ENCODE data around the gene IL9. TPM values are rescaled to one million over a fixed set of nuclear protein-coding genes. Genes with fewer than 3 reads are reported as not detected.

Gene IL9
- total RNA-seq, 2 donors from 2014 or later = not detected

GRCh38 chr5:135891791-135892190, 3.9 kb downstream of the IL9 start:
- DNase-seq (ENCODE audit: low spot score) (no peak), ATAC-seq (ENCODE audit: insufficient number of reproducible peaks, low FRiP score, low read depth) (no peak)
- no peak overlapping the region for H3K4me3 ChIP-seq
- H3K4me1 ChIP-seq (ENCODE audit: control insufficient read depth in 1 of 2, low read depth in 2 of 2) = no peaks in the 10 kb centered on the region
- H3K27me3 ChIP-seq (replicated peaks; ENCODE audit: insufficient read depth) = no peaks in the 10 kb centered on the region
- H3K9me3 ChIP-seq = no peaks in the 10 kb centered on the region
- no peak overlapping the region for H3K27ac ChIP-seq
- H3K36me3 ChIP-seq = no peaks in the 10 kb centered on the region
- TF ChIP-seq, protein P1, sequence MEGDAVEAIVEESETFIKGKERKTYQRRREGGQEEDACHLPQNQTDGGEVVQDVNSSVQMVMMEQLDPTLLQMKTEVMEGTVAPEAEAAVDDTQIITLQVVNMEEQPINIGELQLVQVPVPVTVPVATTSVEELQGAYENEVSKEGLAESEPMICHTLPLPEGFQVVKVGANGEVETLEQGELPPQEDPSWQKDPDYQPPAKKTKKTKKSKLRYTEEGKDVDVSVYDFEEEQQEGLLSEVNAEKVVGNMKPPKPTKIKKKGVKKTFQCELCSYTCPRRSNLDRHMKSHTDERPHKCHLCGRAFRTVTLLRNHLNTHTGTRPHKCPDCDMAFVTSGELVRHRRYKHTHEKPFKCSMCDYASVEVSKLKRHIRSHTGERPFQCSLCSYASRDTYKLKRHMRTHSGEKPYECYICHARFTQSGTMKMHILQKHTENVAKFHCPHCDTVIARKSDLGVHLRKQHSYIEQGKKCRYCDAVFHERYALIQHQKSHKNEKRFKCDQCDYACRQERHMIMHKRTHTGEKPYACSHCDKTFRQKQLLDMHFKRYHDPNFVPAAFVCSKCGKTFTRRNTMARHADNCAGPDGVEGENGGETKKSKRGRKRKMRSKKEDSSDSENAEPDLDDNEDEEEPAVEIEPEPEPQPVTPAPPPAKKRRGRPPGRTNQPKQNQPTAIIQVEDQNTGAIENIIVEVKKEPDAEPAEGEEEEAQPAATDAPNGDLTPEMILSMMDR (IDR thresholded peaks at IDR 0.05) = no peak

DNA sequence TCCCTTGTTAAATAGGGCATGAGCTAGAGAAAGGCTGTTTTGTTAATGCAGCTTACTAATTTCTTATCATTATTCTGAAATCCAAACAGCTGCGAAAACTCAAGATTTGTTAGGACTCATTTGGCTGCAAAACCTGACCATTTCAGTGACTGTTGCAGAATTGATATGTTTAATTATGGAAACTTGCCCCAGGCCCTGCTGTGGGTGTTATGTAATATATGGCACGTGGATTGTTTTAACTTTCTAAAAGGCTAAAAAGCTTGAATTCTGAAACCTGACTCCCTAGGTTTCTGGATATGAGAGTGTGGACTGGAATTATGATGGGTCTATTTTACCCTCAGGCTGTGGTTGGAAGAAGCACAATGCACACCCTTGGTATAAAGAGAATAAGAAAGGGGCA, 4.4 kb downstream of the IL9 start:
- TF ChIP-seq, protein P1 (IDR thresholded peaks at IDR 0.05) = no peak
- H3K4me1 ChIP-seq (ENCODE audit: control insufficient read depth in 1 of 2, low read depth in 2 of 2) = no peaks in the 10 kb centered on the region
- H3K9me3 ChIP-seq = no peaks in the 10 kb centered on the region
- no peak for DNase-seq (ENCODE audit: low spot score)
- H3K27ac ChIP-seq = no peak overlapping the region
- ATAC-seq (ENCODE audit: insufficient number of reproducible peaks, low FRiP score, low read depth) = no peak
- H3K4me3 ChIP-seq = no peak overlapping the region
- H3K36me3 ChIP-seq = no peaks in the 10 kb centered on the region
- H3K27me3 ChIP-seq (replicated peaks; ENCODE audit: insufficient read depth) = no peaks in the 10 kb centered on the region

DNA sequence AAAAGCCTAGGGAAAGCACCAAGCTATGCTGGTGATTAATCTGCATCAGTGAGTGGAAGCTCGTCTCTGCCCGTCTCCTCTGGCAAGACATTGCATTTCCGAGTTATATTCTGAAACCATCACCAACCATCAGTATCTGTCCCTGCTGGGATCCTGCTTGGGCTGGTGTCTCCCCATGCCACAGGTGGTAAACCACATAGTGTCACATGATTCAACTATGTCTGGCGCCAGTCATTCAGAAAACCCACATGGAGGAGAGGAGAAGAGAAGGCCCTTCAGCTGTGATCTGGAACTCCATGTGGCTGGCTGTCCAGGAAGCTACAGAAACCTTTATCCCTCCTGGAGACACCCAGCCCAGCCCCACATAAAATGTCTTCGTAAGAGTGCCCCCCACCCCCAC, 4.8 kb downstream of the IL9 start:
- TF ChIP-seq, protein P1 (IDR thresholded peaks at IDR 0.05) = no peak
- H3K27me3 ChIP-seq (replicated peaks; ENCODE audit: insufficient read depth) = no peaks in the 10 kb centered on the region
- no peaks in the 10 kb centered on the region for H3K36me3 ChIP-seq
- no peaks in the 10 kb centered on the region for H3K4me1 ChIP-seq (ENCODE audit: control insufficient read depth in 1 of 2, low read depth in 2 of 2)
- H3K27ac ChIP-seq = no peak overlapping the region
- ATAC-seq (ENCODE audit: insufficient number of reproducible peaks, low FRiP score, low read depth) = no peak
- no peaks in the 10 kb centered on the region for H3K9me3 ChIP-seq
- H3K4me3 ChIP-seq = no peak overlapping the region
- no peak for DNase-seq (ENCODE audit: low spot score)

DNA sequence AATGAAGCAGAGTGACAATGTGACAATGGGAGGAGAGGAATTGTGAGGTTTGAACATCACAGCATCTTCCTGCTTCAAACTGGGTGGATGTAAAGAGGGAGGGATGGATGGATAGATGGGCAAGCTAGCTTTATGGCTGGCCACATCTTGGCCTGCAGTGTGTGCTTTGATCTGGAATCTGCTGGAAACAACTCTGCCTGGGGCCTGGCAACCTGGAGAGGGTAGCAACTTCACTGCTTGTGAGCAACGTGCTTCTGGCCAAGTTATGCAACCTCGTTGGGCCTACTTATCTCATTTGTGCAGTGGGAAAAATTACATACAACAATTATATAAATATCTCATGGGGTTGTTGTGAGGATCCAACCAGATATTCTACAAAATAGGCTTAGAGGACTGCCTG, 5.3 kb downstream of the IL9 start:
- H3K36me3 ChIP-seq = no peaks in the 10 kb centered on the region
- no peak for DNase-seq (ENCODE audit: low spot score)
- H3K9me3 ChIP-seq = no peaks in the 10 kb centered on the region
- H3K27me3 ChIP-seq (replicated peaks; ENCODE audit: insufficient read depth) = no peaks in the 10 kb centered on the region
- H3K4me1 ChIP-seq (ENCODE audit: control insufficient read depth in 1 of 2, low read depth in 2 of 2) = no peaks in the 10 kb centered on the region
- no peak for ATAC-seq (ENCODE audit: insufficient number of reproducible peaks, low FRiP score, low read depth)
- H3K27ac ChIP-seq = no peak overlapping the region
- TF ChIP-seq, protein P1 (IDR thresholded peaks at IDR 0.05) = no peak
- H3K4me3 ChIP-seq = no peak overlapping the region

DNA sequence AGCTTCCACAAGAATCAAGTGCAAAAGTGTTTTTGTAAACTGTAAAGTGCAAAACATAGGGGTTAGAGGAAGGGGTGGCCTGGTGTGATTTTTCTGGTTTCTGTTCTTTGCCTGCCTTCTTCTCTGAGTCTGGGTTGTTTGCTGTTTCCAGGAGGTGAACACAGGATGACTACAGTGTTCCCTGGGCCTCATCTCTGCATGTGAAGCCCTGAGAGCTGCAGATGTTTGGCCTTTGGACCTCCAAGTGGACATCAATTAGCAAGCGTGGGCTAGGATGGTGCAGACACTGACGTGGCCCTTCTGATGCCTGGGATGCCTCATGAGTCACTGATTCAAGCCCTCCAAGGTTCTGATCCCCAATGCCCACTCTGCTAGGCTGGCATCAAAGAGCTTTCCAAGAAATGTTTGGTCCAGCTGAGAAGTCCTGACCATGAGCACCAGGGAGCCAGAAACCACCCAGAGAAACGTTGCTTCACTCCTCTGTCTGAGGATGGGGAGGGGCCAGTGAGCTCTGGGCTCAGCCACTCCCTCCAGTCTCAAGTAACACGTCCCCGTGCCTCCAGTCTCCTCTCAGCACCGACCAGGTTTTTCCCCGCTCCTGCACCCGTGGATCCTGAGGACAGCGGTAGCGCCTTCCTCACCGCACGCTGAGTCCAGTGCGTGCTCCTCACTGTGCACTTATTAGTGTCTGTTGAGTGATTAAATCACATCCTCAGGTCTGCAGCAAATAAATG, 7.6 kb downstream of the IL9 start:
- H3K36me3 ChIP-seq = no peaks in the 10 kb centered on the region
- H3K27ac ChIP-seq = no peak overlapping the region
- H3K4me1 ChIP-seq (ENCODE audit: control insufficient read depth in 1 of 2, low read depth in 2 of 2) = no peaks in the 10 kb centered on the region
- H3K27me3 ChIP-seq (replicated peaks; ENCODE audit: insufficient read depth) = no peaks in the 10 kb centered on the region
- TF ChIP-seq, protein P1 (IDR thresholded peaks at IDR 0.05) = no peak
- DNase-seq (ENCODE audit: low spot score) = no peak
- ATAC-seq (ENCODE audit: insufficient number of reproducible peaks, low FRiP score, low read depth) = no peak
- no peaks in the 10 kb centered on the region for H3K9me3 ChIP-seq
- H3K4me3 ChIP-seq = no peak overlapping the region

All from thoracic aorta (tissue), 2 donors.